Stimulated activated CD4-positive, alpha-beta T cell treated with anti-CD3 and anti-CD28 coated beads, Interleukin-4, amount 100 ng/mL, for 24 hours (primary cell): Measurements from ENCODE around the gene MYO1G.
"Not testable (repeated sequence)": the region's sequence is repeated elsewhere in the genome, so short reads cannot be mapped to it uniquely, and the experiment has no call there.

Experiments
- DNase-seq: peaks from one replicate; pipeline ENCODE4 v3.0.0-alpha.2; 2020

Gene MYO1G

DNA sequence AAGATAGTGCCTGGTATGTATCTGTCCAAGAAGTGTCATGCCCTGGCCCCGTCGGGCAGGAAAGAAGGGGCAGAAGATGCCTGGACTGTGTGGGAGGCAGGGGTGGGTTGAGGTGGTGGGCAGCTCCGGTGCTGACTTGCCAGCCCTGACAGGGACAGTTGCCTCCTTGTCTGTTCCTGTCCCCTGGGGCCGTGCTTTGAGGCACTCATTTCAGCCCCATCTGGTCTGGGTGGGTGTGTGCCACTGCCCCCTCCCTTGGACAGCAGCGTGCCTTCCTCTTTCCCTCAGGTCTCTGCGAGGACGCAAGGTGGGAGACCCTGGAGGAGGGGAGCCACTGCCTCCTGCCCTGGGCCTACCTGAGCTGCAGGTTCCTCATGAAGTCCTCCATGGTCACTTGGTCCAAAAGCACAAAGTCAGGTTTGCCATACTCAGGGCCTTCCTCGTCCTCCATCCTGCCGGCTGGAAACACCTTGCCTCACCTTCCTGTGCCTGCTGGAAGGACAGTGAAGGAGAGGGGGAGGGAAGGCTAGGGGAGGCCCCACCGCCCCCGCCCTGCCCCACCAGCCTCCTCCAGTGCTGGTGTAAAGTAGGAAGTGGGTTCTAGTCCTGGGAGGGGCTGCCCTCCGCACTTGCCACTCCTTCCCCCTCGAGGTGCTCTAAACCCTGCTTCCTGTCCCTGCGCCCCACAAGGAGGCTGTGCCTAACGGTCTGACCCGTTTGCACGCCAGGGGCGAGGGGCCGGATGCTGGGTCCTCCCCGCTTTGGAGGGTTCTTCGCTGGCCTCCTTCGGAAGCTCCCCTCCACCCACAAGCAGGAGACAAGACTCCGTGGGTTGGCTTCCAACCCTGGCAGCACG, at the start of gene MYO1G:
Gene MYO1G (minus strand): TSS at position 505 of the 856 bp plus-strand sequence. CDS start 54 bp downstream, at position 451.
- peak; percentile 83 for DNase-seq

DNA sequence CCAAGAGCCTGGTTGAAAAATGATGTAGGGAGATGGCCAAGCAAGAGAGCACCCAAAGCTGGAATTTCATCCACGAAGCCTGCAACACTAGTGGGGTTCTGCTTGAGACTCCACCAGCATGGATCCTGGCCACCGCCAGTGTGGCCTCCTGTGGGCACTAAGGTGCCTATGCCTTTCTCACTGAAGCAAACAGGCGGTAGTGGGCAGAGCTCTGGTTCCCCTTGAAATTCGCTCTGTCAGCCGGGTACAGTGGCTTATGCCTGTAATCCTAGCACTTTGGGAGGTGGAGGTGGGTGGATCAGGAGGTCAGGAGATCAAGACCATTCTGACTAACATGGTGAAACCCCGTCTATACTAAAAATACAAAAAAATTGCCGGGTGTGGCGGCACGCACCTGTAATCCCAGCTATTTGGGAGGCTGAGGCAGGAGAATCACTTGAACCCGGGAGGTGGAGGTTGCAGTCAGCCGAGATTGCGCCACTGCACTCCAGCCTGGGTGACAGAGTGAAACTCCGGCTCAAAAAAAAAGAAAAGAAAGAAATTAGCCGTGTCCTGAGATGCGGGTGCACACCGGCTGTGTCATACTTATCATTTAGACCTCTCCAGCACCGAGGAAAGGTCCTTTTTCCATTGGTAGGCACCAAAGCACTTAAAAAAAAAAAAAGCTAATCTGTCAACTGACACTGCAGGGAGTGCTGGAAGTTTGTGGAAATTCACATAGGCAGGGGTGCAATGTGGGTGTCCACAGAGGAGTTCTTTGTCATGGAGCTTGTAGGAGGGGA, 49.5 kb upstream of the MYO1G start:
- no peak for DNase-seq

DNA sequence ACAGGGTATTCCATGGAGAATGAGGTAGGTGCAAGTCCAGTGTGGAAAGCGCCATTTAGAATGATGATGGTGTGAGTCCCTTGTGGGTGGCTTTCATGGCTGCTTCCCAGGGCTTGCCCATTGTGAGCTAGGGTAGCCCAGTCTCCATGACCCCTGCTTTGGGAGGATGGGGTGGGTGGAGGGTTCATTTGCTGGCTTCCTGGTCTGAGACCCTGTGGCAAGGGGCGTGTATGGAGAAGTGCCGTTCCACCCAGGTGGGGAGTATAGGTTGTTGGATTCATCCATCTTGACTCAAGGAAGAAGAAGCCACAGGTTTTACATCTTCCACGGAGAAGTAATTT, 48.9 kb upstream of the MYO1G start:
- DNase-seq: no peak

DNA sequence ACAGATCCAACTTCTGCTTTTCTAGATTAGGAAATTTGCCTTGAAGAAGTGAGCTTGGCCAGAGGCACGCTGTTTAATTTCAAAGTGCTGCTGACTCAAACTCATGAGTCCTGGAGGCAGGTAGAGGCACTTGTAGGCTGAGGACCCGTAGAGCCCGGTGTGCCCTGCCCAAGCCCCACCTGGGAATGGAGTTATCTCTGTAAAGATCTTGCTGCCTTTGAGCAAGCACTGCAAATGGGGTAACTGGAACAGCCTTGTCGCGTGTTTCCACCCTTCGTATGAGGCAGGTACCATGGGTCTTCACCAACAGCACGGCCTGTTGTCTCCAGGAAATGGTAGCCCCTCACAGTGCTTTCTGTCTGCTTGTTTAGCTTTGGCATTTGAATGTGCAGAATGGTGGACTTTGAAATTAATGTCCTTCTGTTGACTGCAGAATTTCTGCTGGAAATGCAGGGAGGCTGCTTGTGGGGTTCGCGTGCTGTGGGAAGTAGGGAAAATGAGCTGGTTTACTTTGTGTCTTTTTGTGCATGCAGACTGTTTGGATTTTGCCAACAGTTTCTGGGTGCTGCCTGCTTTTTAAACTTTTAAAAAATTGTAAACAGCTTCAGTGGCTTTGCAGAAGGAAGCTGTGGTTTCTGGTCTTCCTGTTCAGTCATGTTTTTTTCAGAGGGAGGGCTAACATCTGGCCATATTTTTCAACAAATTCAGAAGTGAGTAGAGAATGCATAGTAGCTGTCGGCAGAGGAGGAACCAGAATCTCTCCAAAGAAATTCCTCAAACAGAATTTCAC, 48.4 kb upstream of the MYO1G start:
- no peak for DNase-seq

DNA sequence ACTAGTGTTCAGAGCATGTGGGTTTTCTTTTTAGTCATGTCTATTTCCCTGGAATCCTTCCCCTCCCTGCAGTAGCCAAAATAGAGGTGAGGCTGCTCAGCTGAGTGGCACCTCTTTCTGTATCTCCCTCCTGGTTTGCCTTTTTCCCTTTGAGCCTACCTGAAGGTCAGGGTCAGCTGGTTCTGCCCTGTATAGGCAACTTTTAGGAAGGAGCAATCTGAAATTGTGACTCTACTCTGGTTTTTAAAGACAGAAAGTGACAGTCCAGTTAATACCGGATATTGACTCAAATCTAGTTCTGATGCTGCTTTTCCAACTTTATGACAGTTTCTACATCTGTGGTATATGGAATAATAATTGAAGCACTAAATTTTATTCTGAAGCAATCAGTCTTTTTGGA, 47.2 kb upstream of the MYO1G start:
- DNase-seq: no peak

DNA sequence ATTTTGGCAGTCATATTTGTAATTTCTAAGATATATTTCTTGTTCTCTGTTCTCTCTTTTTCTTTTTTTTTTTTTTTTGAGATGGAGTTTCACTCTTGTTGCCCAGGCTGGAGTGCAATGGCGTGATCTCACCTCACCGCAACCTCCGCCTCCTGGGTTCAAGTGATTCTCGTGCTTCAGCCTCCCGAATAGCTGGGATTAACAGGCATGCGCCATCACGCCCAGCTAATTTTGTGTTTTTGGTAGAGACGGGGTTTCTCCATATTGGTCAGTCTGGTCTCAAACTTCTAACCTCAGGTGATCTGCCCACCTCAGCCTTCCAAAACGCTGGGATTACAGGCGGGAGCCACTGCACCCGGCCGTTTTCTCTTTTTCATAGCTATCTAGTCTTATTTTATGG, 46.7 kb upstream of the MYO1G start:
- DNase-seq: not testable (repeated sequence)

DNA sequence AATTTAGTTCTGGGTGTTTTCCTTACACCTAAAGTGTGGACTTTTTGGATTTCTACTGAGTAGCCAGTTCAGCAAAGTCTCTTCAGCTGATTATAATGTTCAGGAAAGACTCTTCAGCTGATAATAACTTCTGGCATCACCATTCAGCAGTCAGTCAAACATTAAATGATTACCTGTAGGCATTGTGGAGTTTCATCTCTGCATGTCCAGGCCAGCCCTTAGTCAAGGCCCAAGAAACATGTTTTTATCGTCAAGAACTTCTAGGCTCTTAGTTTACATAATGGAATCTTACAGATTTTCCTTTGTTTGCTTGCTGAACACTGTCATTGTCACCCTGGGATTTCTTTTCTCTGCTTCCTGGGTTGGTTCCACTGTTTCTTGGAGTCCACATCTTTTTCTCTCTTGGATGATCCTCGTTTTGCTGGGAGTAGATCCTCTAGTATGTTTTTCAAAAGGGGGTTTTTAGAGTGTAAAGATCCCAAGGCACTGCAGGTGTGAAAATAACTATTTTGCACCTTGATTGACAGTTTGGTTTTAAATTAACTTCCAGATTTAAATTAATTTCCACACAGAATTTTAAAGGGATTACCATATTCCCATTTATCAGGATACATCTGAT, 45.4 kb upstream of the MYO1G start:
- DNase-seq: no peak

DNA sequence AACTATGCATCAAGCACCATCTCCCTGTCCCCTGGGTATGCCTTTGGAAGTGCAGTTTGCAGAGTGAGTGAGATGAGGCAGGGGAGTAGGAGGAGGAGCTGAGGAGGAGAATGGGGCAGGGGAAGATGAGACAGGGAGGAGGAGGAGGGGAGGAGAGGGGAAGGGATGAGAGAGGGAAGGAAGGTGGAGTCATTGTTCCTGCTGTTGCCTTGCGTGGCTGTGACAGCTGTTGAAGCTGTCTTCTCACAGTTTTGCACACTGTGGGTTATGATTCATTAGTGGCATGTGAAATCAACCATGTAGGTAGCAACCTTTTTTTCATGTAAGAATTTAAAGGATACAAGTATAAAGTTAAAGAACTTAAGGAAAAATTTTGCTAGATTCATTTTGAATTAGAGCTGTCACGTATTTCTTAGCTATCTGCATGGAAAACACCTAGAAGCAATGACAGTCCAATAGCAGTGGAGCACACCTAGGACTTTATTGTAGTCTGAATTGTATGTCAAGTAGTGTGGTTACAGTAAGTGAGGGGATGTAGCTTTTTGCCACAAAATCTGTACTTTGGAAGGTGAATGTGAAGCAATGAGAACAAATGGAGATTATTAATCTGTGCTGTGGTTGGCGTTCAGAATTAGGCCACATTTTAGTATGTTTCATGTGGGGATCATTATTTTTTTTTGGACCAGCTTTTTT, 42.9 kb upstream of the MYO1G start:
- DNase-seq: peak; percentile 27

DNA sequence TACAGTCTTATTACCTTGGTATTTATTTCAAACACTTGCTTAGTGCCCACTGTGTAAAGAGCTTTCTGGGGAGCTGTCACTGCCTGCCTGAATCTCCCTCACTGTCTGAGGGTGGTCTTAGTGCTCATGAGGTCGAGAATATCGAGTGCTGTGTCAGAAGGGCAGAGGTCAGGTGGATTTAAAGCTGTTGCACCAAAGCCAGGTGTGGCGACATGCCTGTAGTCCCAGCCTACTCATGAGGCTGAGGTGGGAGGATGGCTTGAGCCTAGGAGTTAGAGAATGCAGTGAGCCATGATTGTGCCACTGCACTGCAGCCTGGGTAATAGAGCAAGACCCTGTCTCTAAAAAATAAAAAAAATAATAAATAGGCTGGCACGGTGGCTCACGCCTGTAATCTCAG, 42.1 kb upstream of the MYO1G start:
- no peak for DNase-seq

DNA sequence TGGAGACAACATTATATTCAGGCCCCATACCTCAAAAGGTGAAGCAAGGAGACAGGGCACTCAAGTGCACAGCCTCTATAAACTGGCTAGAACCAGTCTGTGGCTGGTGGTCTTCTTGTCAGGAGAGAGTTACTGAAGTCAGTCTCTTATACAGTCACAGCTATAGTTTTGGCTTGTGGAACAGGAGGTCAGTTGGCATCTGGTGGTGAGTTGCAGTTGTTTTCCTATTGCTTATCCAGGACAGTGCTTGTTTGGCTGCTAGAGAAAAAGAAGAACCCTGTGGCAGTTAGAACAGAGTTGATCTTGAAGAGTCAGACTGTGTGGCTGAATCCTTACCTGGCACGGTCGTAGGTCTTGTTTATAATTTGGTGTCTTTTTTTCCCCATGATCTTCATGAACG, 38.4 kb upstream of the MYO1G start:
- no peak for DNase-seq

DNA sequence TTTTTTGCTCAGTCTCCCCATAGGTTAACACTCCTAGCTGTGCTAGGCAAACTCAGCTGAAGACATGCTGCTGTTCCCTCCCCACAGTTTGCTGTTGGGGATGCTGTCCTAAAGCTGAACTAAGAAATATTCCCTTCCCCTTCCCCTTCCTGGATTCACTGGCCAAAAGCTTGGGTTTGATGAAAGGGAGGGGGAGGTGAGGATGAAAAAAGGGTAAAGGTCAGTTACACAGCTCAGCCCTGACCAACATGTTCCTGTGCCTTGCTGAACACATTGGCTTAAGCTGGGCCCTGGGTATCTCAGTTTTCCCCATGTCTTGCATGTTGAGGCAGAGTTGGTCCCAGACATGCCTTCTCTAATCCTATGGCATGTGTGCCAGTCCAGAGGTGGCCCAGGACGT, 36.5 kb upstream of the MYO1G start:
- DNase-seq: no peak

DNA sequence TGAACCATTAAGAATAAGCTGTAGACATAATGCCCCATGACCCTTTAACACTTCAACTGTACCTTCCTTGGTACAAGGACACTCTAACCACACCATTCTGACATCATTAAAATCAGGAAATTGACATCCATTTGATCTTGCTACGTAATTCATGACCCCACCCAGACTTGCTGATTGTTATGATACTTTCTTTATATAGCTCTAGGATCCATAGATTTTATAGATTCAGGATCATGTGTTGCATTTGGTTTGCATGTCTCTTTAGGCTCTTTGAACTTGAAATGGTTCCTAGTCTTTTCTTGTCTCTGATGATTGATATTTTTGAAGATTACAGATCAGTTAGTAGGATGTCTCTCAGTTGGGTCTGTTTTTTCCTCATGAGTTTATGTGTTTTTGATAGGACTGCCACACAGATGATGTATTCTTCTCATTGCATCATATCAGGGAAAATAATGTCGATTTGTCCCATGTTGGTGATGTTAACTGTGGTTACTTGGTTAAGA, 34.7 kb upstream of the MYO1G start:
- DNase-seq: no peak

DNA sequence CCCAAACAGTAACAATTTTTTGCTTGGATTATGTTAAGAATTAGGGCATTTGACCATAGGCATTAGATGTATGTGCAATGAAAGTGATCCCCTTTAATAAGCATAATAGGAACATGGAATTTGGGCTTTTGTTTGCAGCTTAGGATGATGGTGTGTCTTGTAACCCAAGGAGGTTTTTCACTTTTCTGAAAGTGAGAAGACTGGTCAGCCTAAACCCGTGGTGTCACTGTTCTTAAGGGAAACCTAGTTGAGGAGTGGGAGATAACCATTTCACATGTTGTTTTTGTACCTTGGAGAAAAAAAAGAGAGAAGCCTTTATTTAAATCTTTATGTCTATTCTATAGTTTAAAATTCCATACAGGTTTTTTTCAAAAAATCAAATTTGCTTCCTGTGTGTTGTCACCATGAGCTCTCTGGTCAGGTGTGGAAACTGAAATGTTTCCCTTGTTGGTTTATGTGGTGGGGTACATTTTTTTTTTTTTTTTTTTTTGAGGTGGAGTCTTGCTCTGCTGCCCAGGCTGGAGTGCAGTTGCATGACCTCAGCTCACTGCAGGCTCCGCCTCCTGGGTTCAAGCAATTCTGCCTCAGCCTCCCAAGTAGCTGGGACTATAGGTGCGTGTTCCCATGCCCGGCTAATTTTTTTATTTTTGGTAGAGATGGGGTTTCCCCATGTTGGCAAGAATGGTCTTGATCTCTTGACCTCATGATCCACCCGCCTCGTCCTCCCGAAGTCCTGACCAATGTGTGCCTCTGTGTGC, 28.9 kb upstream of the MYO1G start:
- DNase-seq: no peak

DNA sequence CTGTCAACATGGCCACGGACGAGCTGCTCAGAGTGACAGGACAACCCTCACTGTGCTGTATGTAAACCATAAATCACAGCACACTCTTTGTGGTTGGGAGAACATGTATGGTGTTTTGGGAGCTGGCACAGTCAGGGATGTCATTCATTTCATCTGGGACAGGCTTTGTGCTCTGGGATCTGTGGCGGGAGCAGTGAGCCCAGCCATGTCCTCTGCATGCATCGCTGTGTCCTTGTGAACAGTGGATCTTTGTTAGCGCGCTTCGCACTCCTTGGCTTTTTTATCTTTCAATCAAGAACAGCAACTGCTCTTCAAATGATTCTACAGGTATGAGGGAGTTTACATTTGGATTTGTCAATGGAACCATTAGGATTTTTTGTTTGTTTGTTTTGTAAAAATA, 28.3 kb upstream of the MYO1G start:
- no peak for DNase-seq

DNA sequence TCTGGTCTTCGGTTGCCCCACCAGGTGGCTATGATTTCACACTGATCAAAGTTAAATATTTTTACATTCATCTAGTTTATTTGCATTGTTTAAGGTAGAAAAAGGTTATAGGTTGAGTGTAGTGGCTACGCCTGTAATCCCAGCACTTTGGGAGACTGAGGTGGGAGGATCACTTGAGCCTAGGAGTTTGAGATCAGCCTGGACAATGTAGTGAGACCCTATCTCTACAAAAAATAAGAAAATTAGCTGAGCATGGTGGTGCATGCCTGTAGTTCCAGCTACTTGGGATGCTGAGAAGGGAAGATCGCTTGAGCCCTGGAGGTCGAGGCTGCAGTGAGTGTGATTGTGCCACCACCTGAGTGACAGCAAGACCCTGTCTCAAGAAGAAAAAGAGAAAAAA, 25.0 kb upstream of the MYO1G start:
- DNase-seq: no peak

DNA sequence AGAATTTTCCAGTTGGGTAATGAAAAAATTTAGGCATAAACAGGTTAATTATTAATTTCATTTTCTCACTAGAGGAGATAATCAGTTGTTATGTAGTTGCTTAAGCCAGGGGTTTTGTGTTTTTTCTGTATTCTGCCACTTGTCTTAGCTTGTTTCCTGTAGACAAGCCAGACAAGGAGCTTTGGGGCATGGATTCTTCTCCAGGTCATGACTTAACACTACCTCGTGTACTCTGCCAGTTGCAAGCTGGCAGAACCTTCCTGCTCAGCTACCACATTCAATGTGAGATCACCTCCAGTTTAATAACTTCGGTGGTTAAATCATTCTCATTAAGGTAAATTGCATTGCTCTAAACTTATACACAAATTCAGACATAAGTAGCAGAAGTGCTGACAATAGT, 23.0 kb upstream of the MYO1G start:
- DNase-seq: no peak

DNA sequence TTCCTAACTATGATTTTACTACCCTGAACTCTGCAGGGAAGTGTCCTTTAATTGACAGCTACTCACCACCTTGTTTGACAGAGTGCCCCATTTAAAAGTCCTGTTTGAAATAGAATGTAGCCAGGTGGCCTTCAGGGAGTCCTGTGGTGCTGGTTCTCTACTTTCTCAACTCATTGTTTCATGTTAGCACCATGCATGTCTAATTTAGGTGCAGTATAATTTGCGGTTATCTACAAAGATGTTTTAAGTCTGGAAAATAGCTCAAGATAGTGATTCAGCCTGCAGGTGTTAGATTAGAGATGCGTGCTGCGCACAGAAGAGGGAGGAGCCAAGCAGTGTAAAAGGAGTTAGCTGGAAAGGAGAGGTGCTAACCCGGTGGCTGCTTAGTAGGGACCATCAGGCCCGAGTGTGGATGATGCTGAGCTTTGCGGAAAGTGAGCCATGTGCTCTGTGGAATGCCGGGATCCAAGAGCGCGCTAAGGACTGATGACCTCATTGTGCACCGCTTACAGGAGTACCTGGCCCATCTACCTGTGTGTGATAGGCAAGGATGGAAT, 22.4 kb upstream of the MYO1G start:
- DNase-seq: peak; percentile 78

DNA sequence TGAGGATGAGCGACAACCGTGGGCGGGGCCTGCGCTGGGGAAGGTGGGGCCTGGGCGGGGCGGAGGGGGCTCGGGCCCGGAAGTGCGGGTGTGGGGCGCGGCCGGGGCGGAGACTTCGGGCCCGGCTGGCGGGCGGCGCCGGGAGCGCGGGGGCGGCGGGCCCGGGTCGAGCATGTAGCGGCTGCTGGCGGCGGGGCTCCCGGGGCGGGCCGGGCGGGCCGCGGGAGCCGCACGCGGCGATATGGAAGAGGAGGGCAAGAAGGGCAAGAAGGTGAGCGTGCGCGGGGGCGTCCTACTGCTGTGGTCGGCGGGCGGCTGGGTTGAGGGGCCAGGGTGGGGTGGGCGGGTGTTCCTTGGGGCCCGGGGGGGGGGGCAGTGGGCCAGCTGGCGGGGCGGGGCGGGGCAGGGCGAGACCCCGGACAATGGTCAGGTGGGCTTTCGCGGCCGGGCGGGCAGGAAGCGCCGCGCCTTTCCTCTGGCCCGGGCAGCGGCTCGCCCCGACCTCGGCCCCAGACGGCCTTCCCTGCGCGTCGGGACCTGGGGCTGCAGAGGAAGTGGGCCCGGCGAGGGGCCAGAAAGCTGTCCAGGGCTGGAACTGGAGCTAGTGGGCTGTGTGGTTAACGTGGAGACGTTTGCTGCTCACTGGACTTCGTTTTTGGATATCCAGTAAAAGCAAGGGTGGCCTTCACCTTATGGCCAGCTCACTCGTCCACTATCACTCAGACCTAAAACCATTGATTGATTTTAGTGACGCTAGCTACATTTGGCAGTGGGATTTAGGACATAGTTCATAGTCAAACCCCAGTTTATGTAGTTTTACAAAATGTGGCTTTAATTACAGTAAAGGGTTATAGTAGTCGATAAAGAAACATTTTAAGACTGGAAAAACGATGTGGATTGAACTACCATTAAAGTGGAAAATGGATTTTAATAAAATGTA, 21.5 kb upstream of the MYO1G start, which contains the start of gene CCM2:
Gene CCM2 (plus strand): TSS at position 109 of the 940 bp plus-strand sequence. CDS start 133 bp downstream, at position 242.
- no peak for DNase-seq

DNA sequence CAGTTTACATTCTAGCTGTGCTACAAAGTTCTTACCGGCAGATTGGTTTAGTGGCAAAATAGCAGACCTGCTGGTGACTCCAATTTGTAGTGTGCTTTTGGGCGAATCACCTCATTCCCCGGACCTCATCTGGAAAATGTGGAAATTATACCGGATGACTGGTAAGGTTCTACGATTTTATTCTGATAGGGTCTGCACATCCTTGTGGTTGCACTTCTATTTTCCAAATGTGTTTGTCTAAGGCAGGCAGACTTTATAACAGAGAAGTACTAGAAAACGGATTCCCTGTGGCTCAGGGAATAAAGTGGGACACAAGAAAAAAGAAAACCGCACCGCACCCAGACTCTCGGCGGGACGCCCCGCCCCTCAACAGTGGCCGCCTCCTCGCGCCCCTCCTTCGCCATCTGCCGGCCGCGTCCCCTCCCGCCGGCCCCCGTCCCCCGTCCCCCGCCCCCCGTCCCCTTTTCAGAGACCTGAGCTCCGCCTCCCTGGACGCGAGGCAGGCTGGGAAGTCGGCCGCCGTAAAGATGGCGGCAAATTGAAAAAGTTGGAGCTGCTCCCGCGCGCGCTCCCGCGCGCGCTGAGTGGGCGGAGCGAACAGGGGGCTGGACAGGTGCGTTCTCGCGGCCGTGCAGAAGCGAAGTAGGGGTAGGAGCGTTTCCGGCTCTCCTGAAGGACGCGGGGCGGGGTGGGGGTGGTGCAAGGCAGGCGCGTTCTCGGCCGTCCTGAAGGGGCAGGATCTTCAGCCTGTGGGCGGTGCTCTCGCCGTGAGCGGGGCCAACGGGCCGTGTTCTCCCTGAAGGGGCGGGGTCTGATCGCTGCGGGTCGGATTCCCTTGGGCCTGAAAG, 20.7 kb upstream of the MYO1G start:
- peak; percentile 100 for DNase-seq
